Measurements from ENCODE around the gene AGTR2. TPM values are rescaled to one million over a fixed set of nuclear protein-coding genes. Genes with fewer than 3 reads are reported as not detected.

Gene AGTR2
- not detected in 2 replicates for total RNA-seq (ENCODE audit: low replicate concordance)

GRCh38 chrX:116170511-116170910 is at the start of gene AGTR2:
Gene AGTR2 (plus strand): TSS chrX:116170744. CDS start chrX:116172281, 1,537 bp downstream.

